ENCODE results near the gene ADAMTSL3.
"Not testable (repeated sequence)": the region's sequence is repeated elsewhere in the genome, so short reads cannot be mapped to it uniquely, and the experiment has no call there.

Gene ADAMTSL3

DNA sequence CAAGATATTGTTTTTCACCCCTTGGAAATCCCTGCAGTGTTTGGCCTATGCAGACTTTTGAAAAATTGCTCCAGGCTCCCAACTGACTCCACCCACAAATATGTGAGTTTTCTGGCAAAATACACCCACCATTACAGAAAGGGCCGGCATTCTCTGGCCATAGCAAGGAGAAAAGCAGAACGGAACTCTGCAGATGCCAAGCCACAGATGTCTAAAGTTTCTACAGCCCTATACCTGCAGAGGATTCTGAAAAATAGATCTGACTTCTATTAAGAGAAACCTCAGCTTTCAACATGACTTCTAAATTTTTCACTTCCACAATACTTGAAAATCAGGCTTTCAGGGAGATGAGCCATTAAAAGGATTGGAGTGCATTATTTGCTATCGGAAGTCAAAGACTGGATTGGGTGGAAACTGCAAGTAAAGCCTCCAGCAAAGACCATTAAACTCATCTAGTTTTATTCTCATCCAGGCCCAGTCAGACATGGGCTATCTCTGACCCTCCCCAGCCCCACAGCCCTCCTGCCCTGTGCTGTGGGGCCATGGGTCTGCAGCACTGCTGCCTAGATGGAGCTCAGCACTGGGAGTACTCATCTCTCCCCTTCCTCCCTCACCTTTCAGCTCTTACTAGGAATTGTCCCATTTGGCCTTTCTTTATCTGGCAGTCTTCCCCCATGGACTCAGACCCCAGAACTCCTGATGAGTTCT, 338.6 kb downstream of the ADAMTSL3 start:
- no peak for DNase-seq

DNA sequence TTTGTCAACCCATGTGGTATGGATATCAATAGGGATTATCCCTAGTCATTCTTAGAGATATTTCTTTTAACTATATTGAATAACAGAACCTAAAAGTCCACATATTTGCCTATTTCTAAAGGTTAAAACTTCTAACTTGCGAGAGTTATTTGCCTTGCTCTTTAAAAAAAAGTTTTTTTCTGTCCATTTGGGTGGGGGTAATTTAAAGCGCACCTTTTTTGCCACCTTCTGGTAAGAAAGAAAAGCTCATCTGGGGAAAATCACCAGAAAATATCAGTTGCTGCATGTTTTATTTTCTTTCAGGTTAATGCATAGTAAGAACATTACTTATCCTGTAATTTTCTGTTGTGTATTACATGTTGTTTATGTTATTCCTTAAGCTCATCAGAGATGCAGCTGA, 339.7 kb downstream of the ADAMTSL3 start:
- DNase-seq: no peak

DNA sequence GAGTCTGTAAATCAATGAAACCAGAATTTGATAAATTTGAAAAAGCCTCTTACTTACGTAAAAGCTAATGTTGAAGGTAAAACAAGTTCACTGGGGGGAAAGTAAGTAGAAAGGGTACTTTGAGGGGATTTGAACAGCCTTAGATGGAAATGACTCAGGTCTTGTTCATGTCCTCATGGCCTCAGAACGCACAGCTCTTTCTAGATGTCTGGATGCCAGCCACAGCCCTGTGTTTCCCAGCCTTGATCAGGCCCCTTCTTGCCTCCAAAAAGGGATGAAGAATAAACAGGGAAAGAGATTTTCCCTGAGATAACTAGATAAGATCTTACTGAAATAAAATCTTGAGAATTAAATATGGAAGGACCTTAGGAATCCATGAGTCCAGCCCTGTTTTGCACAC, 344.6 kb downstream of the ADAMTSL3 start:
- no peak for DNase-seq

DNA sequence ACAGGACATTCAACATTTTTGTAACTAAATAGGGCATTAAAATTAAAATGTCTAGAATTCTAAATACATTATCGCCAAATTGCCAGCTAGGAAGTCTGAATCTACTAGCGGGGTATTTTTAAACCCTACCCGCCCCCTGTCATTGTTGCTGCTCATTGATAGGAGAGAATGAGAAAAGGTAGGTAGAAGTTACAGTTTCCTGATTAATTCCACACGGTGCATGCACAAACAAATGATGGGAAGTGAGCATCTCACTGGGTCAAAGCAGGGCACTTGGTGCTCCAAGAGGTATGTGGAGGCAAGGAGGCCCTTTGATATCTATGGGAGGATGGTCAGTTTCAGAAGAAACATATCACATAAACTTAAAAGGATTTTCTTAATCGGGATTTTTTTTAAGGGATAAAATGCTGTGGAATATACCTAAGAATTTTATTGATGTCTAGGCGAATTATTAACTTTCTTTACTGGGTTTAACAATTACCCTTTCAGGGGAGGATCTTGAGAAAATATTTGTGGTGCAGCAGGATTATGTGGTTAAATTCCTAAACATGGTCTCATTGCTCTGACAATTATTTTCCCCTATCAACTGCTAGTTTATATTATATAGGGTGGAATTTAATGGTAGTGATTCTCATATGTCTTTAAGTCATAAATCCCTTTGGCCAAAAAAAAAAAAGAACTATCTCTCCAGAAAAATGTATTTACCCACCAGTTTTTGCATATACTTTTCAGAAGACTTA, 345.6 kb downstream of the ADAMTSL3 start:
- no peak for DNase-seq

DNA sequence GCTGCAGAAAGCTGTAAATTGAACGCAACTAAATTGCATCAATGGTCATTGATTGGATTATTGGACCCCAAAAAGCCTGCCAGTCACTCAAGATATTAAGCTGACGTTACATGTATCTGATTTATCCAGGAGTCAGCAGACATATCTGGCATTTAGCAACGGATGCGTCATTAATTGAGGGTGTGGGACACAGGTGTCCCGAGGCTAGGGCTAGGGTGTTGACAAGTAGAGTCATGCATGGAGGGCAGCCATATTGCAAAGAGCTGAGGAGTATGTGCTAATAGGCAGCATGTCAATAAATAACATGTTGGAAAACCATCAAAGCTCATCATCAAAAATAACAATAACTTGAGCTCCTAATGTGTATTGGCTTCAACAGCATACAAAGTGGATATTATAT, 347.1 kb downstream of the ADAMTSL3 start:
- DNase-seq: no peak

DNA sequence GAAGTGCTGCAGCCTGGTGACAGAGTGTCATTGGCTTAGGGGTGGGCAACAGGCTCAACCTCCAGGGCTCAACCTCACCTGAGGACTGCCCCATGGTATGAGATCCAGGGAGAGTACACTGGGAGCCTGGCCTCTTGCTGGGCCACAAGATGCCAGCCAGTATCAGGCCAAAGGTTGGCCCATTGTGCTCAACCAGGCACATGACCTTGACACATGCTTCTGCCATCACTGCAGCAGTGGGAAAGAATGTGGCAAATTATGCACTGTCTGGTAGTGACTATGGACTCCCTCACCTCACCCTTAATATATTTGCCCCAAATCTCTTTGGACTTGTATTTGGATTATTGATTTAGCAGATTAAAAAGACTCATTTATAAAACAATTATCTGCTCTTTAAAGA, 347.7 kb downstream of the ADAMTSL3 start:
- no peak for DNase-seq

DNA sequence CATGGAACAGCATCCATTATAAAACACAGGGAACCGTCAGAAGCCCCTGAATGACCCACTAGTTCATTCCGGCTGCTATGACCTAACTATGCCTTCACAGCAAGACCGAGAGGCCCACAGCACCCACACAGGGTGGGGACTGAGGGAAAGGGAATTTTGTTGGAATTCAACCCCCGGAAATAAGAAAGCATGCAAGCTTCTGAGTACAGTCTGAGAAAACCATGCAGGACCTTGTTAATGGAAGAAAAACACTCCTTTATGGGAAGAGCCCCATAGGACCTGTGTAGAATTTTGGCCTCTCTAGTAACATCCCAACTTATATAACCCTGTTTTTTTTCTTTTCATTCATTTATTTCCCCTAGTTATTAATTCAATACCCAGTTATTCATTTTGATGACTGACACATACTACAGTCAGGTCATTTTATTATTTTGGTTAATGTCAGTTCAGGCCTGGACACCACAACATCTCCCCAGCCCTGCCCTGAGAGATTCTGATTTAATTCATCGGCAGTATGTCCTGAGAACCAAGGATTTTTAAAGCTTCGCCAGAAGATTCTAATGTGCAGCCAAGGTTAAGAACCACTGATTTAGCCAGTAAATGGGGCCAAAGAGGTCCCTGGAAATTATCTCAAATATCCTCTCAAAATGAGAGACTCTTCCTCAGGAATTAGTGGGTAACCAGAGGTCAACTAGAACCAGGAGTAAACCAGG, 350.0 kb downstream of the ADAMTSL3 start:
- DNase-seq: no peak

DNA sequence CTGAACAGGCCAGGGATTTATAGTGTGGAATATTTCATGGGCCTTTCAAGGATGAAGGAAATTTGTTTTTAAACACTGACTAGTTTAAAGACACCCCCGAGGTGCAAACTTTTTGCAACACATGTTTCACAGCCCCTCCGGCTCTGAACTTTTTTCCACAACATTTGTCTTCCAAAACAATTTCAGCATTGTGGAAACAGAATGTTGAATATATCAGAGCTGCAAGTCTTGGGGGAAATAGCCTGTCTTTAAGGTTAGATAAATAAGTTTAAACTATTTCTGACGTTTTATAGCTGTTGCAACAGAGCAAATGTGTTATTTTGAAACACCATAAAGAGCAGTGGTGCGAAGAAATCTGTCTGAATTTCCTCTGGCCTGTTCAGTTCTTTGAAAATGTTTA, 352.5 kb downstream of the ADAMTSL3 start:
- DNase-seq: no peak

DNA sequence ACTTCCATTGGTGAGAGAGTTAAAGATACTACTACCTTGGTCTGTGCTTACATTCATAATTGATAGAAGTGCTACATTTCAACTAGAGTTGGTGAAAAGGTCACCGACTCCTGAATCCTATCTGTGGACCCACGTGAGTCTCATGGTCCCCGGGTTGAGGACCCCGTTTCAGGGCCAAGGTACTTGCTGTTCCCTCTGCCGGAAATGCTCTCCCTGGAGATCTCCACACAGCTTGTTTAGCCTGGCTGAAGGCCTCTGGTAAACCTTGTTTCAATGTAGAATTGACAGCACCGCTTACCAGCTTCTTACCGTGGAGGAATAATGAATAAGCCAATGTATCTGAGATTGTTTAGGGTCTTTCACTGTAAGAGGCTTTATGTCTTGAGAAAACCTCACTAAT, 355.7 kb downstream of the ADAMTSL3 start:
- DNase-seq: no peak

DNA sequence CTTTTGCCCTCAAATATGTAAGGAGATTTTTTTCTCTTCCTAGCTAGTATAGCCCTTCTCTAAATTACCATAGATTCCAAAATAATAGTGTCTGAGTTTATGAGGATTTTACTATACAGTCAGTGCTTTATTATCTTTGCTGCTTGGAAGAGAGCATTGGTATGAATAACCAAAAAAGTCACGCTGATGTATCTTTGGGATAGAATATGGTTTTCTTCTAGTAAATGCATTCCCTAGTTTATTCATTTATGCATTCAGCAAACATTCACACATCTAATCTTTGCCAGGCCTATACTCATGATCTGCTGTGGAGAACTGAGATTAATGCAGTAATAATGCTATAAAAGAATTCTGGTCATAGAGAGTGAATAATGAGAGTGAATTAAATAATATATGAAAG, 356.3 kb downstream of the ADAMTSL3 start:
- no peak for DNase-seq

DNA sequence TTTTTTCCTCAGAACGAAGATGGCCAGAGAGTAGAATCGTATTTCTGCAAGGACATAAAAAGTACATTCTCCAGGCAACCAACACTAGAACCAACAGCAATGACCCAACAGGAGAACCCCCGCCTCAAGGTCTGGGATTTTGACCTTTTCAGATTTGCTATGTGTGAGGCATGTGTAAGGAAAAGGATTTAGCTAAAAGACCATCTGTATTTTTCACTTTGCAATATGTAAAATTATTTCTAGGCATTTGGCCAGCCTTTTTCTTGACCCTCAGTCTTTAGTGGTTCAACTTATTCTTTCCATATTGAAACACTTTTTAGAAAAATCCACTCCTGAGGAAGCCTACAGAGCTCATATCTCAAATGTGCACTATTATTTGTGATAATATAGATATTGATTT, 362.4 kb downstream of the ADAMTSL3 start:
- DNase-seq: no peak

DNA sequence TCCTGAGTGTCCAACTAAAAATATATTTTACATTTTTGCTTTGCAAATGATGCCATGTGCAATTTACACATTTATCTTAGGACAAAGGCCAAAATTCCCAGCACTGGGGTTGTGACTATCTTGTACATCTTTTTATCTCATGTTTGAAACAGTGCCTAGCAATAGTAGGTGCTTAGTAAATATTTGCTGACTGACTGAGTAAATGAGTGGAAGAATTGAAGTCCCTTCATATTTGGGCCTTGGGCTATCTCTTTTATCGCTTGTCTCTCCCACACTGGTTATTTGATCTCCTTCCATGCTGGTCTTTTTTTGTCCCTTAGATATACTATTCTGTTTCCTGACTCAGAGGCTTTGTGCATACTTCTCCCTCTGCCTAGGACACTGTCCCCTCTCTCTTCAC, 368.6 kb downstream of the ADAMTSL3 start:
- no peak for DNase-seq

DNA sequence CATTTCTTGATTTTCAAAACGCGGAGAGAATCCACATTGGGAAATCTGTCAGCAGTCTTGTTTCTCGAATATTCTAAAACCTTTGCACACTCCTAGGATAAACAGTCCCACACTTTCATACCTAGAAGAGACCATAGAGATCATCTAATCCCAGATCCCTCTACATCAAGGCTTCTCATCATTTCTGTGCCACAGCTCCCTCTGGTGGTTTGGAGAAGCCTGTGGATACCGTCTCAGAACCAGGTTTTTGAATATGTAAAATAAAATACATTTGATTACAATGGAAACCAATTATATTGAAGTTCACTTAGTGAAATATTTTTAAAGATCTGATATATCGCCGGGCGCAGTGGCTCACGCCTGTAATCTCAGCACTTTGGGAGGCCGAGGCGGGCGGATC, 369.7 kb downstream of the ADAMTSL3 start:
- DNase-seq: no peak

DNA sequence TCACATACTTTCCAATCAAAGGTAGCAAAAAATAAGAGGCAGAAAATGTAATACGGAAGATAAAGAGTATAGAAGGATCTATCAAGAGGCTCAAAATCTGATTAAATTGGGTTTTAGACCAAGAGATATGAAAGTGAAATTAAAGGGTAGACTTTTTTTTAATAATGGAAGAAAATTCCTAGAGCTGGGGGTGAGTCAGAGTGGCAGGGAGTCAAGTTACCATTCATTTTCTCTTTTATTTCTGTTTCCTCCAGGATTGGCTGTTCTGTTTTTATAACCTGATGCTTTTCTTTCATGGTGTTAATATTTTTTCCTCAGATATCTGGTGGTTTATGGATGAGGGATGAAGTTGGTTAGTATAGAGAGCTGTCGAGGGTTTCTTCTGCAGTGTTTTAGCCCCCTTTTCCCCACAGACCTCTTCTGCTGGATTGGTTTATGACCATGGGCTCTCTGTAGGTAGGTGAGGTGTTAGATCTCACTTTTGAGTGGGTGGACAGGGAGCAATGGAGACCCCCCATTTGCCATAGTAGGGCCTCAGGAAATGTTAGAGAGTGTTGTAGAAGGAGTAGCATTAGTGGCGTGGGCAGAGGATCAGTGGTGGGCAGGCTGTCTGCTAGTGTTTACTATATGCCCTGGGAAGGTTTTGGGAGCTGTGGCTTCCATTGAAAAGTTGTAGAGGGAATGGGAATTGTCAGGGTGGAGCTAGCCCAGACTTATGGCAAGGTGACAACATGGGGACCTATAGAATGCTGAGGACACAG, 380.1 kb downstream of the ADAMTSL3 start:
- no peak for DNase-seq

DNA sequence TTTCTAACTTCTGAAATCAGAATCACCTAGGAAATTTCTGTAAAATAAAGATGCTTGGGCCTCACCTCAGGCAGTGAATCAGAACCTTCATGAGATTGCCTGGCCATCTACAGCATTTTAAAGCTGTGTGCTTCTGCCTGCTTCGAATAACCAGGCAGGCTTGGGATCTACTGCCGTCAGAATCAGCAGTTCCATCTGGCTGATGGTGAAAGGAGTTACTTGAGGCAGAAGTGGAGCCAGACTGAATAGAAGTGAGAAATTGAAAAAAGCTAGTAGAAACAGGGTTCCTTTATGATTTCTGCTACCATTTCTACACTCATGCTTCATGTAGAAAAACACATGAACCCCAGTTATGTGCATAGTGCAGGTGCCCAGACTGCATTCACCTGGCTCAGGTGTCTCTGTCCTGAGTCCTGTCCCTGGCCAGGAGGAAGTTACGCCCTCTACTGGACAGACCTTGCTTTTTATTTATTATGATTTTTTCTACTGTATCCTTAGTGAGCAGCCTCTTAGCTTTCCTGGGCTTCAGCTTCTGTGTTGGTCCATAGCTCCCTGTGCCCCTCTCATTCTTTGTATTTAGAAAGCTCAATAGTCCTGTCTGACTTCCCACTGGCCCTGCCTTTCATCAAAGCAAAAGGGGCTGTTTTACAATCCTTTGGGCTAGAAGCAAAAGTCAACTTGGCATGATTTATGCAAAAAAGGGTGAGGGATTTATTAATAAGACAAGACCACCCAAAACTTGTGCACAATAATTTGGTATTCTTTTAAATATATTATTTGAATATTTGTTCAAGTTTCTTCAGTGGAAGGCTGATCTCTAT, 380.9 kb downstream of the ADAMTSL3 start:
- no peak for DNase-seq

DNA sequence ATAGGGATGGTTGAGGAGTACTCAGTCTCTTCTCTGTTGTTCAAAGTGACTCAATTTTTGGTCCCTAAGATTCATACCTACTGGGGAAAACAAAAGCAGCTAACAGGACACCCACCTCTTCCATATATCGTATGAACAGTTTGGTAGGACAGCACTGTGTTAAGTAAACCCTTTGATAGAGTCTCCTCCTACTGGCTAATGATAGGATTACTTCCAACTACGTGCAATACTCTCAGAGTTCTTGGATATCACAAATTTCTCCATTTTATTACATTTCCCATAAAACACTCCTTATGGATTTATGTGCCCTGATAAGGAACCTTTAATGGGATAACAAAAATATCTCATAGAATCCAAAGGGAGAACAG, 381.5 kb downstream of the ADAMTSL3 start:
- no peak for DNase-seq

DNA sequence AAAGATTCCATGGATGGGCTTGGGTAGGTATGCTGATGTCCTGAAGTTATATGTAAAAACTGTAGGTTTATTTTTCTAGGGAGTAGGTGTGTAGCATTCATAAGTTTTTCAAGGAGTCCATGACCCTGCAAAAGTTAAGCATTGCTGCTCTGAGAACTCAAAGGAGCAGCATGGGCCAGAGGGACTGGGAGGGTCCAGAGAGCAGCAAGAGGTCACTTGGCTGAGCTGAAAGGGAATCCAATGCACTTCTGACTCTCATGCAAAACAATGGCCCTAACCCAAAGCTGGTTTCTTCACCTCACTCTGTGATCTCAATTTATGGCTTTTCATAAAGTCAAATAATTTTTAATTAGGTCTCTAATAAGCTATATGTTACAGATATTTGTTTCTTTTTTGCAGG, 383.4 kb downstream of the ADAMTSL3 start:
- DNase-seq: no peak

DNA sequence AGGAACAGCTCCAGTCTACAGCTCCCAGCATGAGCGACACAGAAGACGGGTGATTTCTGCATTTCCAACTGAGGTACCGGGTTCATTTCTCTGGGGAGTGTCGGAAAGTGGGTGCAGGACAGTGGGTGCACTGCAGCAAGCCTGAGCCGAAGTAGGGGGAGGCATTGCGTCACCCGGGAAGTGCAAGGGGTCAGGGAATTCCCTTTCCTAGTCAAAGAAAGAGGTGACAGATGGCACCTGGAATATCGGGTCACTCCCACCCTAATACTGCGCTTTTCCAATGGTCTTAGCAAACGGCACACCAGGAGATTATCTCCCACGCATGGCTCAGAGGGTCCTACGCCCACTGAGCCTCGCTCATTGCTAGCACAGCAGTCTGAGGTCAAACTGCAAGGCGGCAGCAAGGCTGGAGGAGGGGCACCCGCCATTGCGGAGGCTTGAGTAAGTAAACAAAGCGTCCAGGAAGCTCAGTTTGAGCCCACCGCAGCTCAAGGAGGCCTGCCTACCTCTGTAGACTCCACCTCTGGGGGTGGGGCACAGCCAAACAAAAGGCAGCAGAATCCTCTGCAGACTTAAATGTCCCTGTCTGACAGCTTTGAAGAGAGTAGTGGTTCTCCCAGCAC, 388.6 kb downstream of the ADAMTSL3 start:
- DNase-seq: not testable (repeated sequence)

DNA sequence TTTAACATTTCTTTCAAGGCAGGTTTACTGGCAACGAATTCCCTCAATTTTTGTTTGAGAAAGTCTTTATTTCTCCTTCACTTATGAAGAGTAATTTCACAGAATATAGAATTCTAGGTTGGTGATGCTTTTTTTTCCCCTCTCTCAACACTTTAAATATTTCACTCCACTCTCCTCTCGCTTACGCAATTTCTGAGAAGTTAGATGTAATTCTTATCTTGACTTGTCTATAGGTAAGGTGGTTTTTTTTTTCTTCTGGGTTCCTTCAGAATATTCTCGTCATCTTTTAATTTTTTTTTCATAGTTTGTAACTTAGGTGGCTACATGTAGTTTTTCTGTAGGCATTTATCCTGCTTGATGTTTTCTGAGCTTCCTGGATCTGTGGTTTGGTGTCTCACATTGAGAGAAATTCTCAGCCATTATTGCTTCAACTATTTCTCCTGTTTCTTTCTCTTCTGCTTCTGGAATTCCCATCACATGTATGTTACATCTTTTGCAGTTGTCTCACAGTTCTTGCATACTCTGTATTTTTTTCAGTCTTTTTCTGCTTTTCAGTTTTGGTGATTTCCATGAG, 392.2 kb downstream of the ADAMTSL3 start:
- no peak for DNase-seq

DNA sequence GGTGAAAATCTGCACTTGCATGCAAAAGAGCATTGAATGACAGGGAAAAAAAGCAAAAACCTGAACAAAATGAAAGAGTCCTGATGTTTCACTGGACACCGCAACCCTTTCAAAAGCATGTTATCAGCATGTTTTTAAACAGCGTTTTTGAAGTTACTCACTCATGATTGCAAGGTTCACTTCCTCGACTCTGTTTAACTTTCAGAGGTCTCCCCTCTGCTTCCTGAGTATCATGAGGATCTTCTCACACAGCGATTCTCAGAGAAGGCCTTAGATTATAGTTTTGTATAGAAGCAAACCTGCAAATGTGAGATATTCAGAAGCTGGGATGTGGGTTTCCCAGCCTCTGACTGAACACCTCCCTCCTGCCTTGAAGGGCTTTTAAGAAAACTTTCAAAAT, 395.6 kb downstream of the ADAMTSL3 start:
- not testable (repeated sequence) for DNase-seq

DNA sequence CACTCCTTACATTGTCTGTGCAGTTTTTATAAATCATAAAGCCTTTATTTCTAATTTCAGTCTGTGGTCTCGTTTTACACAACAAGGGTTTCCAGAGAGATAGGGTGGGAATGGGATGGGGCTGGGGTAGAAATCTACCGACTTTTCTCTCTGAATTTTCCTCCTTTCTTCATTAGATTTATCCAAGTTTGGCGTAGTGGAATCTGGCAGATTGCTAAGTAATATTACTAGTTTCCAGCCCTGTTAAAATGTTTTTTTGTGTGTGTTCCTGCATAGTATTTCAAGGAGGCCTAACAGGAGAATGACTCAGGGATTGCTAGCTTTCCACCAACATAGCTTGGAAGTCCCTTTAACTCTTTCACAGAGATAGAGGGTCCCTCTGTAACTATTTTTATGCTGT, 396.2 kb downstream of the ADAMTSL3 start:
- no peak for DNase-seq

DNA sequence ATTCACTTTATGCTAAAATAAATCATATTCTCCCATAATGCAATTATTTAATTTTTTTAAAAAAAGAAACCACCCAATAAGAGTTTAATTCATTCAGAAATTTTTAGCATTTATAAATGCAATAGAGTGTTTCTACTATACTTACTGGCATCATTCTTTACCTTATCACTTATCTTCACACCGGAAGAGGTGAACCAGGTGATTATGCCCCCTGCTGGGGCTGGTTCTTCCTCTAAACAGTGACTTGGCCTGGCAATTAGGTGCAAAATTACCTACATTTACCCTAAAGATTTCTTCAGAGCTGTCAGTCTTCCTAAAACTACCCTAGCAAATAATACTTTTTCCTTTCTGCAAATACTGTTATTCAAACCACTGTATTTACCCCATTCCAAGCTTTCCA, 397.2 kb downstream of the ADAMTSL3 start:
- DNase-seq: not testable (repeated sequence)

Data from activated CD4-positive, alpha-beta T cell treated with anti-CD3 and anti-CD28 coated beads for 4 hours (primary cell).